Thymus (tissue), 11 donors: ENCODE data around the gene DOCK4. TPM values are rescaled to one million over a fixed set of nuclear protein-coding genes. Genes with fewer than 3 reads are reported as not detected.

Experiments used
- DNase-seq, 9 donors: peaks; one replicate each; pipeline ENCODE4 v3.0.0-alpha.2; 2013; ENCODE audit warnings: low spot score in 9 of 9, low read depth in 6 of 9, missing footprints in 1 of 9
- H3K27ac ChIP-seq, 2 donors: one replicate each; pipeline ENCODE4 v1.5.1; 2013; ENCODE audit warnings: control low read depth in 1 of 2, low read depth in 1 of 2, low read length in 1 of 2, mild to moderate bottlenecking in 1 of 2, moderate library complexity in 1 of 2
- H3K27me3 ChIP-seq, 2 donors: one replicate each; pipeline ENCODE4 v1.5.1; 2013; ENCODE audit warnings: low read length in 1 of 2; ENCODE audit not compliant: control insufficient read depth in 2 of 2, insufficient read depth in 1 of 2
- H3K36me3 ChIP-seq, 2 donors: one replicate each; pipeline ENCODE4 v1.5.1; 2013; ENCODE audit warnings: low read length in 1 of 2, mild to moderate bottlenecking in 1 of 2, moderate library complexity in 1 of 2; ENCODE audit not compliant: control insufficient read depth in 2 of 2, insufficient read depth in 2 of 2
- H3K4me1 ChIP-seq, 2 donors: one replicate each; pipeline ENCODE4 v1.5.1; 2013; ENCODE audit warnings: low read length in 2 of 2; ENCODE audit not compliant: control insufficient read depth in 2 of 2, insufficient read depth in 2 of 2
- H3K4me3 ChIP-seq, 2 donors: one replicate each; pipeline ENCODE4 v1.5.1; 2013; ENCODE audit warnings: low read length in 2 of 2, control low read depth in 1 of 2, mild to moderate bottlenecking in 1 of 2
- H3K9me3 ChIP-seq, 2 donors: one replicate each; pipeline ENCODE4 v1.5.1; 2013; ENCODE audit warnings: low read length in 1 of 2, mild to moderate bottlenecking in 1 of 2; ENCODE audit not compliant: control insufficient read depth in 2 of 2, insufficient read depth in 1 of 2
- WGBS: extraction: QIAGEN DNeasy Blood & Tissue Kit; methylation state at CpG from one replicate; pipeline ENCODE4 v1.1.7; 2013; 5-methylcytosine and 5-hydroxymethylcytosine counted together
- polyA plus RNA-seq: library from polyadenylated mRNA; stranded (reverse); fragments of 200-250 nt; gene quantifications from one replicate; pipeline ENCODE4 v1.2.3, GENCODE V29; 2013
- total RNA-seq: library from RNA; stranded (reverse); fragments of 120-200 nt; gene quantifications from one replicate; pipeline ENCODE4 v1.2.4, GENCODE V29; 2013
- donor health status: healthy.

DOCK4 gene
- total and polyA plus RNA-seq, 2 donors = 3.5 to 4.7 TPM

DNA sequence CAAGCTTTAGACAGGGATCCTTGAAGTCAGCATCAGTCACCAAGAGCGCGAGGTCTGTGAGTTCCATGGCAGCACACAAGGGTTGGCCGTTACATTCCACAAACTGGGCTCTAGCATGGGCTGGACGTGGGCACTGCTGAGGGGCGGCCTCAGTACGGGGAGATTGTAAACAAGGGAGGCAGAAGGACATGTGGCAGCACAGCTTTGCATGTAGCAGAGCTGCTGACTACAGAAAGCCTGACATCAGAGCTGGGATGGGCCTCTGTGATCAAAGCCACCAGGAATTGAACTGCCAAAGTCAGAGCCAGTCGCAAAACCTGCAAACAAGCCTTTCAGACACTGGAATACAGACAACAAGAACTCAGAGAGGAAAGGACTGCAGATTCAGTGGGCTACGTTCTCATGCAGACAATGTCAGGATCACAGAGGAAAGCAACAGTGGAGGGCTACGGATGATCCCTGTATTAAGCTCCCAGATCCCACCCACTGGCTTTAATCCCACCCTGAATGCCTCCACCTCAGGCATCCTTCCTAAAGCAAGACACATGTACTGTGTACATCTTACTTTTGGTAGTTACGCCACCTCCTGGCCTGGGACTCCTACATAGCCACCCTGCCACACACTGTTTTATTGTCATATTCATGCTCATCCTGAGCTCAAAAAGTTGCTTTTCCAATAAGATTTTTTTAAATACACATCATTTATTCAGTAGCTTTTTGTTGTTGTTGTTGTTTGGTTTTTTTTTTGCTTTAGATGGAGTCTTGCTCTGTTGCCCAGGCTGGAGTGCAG lies 352.8 kb downstream of the DOCK4 start:
- Histone ChIP-seq H3K9me3 (no peaks in the 10 kb centered on the region), H3K4me1 (peaks cover 0 to 9% of the 10 kb centered on the region in 2 donors), H3K36me3 (no peaks in the 10 kb centered on the region), H3K4me3 (no peak overlapping the region), H3K27me3 (no peaks in the 10 kb centered on the region), H3K27ac (no peak overlapping the region)
- DNase-seq = no peak
- 95% methylated on average over 10 of the region's 10 CpGs for WGBS

DNA sequence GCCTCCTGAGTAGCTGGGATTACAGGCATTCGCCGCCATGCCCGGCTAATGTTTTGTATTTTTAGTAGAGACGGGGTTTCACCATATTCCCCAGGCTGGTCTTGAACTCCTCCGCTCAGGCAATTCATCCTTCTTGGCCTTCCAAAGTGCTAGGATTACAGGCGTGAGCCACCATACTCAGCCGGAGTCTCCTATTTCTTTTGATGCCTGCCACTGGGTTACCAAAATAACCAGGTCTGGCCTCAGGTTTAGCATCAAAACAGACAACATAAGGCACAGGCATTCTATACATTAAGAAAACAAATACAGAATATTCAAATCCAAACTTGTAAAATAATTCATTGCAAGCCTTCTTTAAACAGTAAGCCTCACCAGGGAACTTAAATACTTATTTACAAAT lies 354.1 kb downstream of the DOCK4 start:
- H3K4me3 ChIP-seq = no peak overlapping the region
- no peak for DNase-seq
- H3K27me3 ChIP-seq = no peaks in the 10 kb centered on the region
- H3K36me3 ChIP-seq = no peaks in the 10 kb centered on the region
- peaks cover 0 to 9% of the 10 kb centered on the region in 2 donors for H3K4me1 ChIP-seq
- no peaks in the 10 kb centered on the region for H3K9me3 ChIP-seq
- H3K27ac ChIP-seq = no peak overlapping the region
- 99% methylated on average over 7 of the region's 7 CpGs for WGBS

DNA sequence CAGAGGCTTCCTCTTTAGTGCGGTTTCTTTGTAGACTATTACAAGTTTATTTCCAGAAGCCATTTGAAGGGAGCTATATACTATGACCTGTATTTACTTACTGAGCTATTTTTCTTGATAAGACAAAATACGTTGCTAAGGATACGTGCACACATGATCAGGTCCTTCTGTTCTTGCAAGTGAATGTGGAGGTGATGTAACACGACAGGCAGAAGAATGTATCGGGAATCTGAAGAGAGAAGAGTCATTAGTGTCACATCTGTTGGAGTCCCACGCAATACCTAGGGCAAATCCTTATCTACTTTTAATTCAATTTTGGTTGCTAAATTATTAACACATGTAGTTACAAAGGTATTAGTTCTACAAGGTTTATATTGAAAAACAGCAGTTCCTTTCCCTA lies 359.3 kb downstream of the DOCK4 start:
- Histone ChIP-seq H3K9me3 (no peaks in the 10 kb centered on the region), H3K27me3 (no peaks in the 10 kb centered on the region), H3K27ac (no peak overlapping the region), H3K36me3 (no peaks in the 10 kb centered on the region), H3K4me1 (no peaks in the 10 kb centered on the region), H3K4me3 (no peak overlapping the region)
- no peak for DNase-seq
- 98% methylated on average over 6 of the region's 6 CpGs for WGBS

DNA sequence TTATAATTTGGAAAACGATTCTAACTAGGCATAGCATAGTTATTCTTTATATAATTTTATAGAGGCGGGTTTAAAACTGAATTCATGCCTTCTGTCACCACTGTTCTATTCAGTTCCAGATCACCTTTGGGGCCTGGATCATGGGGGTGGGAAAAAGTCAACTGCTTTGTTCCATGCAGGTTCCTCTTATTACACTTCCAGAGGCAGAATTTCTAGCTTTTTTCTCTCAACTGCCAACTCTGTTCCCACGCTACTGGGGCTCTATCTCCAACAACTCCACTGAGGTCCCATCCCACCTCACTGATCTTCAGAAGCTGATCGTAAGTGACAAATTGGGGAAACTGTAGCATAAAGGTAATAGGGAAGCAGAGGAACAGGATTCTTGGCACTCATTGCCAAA lies 360.3 kb downstream of the DOCK4 start:
- DNase-seq = no peak
- H3K27ac ChIP-seq = no peak overlapping the region
- H3K36me3 ChIP-seq = no peaks in the 10 kb centered on the region
- H3K27me3 ChIP-seq = no peaks in the 10 kb centered on the region
- H3K4me3 ChIP-seq = no peak overlapping the region
- 96% methylated on average over 4 of the region's 4 CpGs for WGBS
- no peaks in the 10 kb centered on the region for H3K4me1 ChIP-seq
- H3K9me3 ChIP-seq = no peaks in the 10 kb centered on the region

DNA sequence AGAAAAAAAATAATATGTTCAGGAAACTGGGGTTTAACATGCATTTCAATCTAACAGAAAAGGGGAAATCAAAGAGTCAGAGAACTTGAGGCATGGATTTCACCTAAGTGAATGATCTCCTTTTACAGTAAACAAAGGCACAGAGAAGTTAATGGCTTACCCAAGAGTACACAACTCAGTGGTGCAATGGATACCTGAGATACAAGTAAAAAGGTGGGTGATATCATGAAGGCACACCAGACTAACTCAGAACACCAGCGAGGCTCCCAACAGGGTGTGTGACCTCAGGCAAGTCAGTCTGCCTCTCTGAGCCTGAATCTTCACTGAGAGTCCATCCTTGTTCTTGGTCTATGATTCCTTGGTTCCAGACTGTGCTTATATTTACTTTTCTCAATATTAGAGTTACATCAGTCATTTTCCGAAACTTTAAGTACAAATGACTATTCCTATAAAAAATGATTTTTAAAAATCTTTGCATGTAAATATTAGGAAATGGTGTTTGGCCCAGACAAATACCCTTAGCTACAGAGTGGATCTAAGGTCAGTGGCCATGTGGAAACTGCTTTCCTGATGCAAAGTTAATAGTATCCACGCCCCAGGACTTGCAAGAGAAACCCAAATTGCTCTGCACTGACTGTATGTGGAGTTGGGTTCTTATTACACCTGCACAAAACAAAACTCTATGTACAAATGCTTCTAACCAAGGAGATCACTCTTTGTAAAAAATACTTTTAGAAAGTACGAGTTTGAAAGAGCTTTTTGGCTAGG lies 361.1 kb downstream of the DOCK4 start:
- 95% methylated on average over 4 of the region's 4 CpGs for WGBS
- Histone ChIP-seq H3K4me1 (no peaks in the 10 kb centered on the region), H3K27me3 (no peaks in the 10 kb centered on the region), H3K9me3 (no peaks in the 10 kb centered on the region), H3K27ac (no peak overlapping the region), H3K4me3 (no peak overlapping the region), H3K36me3 (no peaks in the 10 kb centered on the region)
- DNase-seq = no peak

DNA sequence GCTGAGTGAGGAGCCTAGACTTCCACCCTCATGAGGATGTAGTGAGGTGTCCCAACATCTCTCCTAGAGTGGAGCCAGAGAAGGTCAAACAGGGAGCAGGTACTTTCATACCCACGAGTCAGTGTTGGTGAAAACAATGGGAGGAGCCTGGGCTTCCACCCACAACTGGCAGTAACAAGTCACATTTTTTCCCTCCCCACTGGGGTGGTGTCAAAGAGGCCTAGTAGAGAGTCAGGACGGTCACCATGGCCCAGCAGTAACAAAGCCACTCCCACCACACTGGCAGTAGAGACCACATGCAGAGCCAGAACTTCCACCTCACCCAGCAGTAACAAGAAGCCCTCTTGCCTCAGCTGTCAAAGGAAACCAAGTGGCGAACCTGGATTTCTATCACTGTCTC lies 363.7 kb downstream of the DOCK4 start:
- Histone ChIP-seq H3K27me3 (no peaks in the 10 kb centered on the region), H3K4me3 (no peak overlapping the region), H3K9me3 (no peaks in the 10 kb centered on the region), H3K4me1 (no peaks in the 10 kb centered on the region), H3K27ac (no peak overlapping the region), H3K36me3 (no peaks in the 10 kb centered on the region)
- 81% methylated on average over 3 of the region's 3 CpGs for WGBS
- DNase-seq = no peak

DNA sequence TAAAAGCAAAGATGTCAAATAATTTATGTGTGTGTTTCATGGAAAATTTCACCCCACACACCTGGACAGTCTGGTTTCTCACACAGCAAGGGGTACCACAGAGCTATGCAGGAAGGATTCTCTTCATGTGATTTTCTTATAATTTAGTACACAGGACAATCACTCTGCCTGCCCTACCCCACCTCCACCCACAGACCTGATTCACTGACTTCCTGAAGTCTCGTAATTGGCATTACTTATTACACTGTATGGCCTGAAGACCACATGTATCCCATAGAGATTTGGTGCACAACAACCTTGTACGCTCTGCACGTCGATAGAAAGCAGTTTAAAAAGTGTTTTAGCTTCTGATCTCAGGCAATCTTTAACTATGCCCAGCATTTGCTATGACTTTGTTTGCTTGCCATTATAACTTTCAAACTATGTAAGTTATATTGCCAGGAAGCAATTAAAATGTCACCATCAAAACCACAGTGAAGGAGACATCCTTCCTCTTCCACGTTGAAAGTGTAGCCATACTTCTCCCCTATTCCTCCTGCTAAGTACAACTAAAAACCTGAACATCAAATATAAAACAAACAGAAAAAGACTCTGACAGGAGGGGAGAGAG lies 364.5 kb downstream of the DOCK4 start:
- H3K36me3 ChIP-seq = no peaks in the 10 kb centered on the region
- no peak overlapping the region for H3K27ac ChIP-seq
- no peak overlapping the region for H3K4me3 ChIP-seq
- 16% methylated on average over 5 of the region's 5 CpGs for WGBS
- H3K27me3 ChIP-seq = no peaks in the 10 kb centered on the region
- H3K9me3 ChIP-seq = no peaks in the 10 kb centered on the region
- no peak for DNase-seq
- no peaks in the 10 kb centered on the region for H3K4me1 ChIP-seq

DNA sequence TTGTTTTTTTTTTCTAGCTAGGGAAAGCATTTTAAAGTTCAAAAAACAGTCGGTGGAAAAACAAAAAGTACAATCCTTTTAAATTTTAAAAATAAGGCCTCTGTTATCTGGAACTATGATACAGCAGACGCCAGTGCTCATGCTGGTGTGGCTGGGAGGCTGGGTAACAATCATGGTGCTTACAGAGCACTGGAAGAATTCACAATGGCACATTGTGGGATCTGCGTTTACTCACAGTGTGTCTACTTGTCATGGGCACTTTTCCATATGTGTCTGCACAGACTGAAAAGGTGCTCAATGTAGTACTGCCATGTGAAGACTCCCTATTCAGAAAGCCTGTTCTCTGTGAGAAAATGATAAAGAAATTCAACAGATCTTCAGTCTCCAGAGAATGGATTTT lies 365.7 kb downstream of the DOCK4 start:
- no peaks in the 10 kb centered on the region for H3K9me3 ChIP-seq
- no peaks in the 10 kb centered on the region for H3K36me3 ChIP-seq
- H3K27me3 ChIP-seq = no peaks in the 10 kb centered on the region
- no peaks in the 10 kb centered on the region for H3K4me1 ChIP-seq
- no peak overlapping the region for H3K4me3 ChIP-seq
- no peak overlapping the region for H3K27ac ChIP-seq
- 94% methylated on average over 3 of the region's 3 CpGs for WGBS
- no peak for DNase-seq

DNA sequence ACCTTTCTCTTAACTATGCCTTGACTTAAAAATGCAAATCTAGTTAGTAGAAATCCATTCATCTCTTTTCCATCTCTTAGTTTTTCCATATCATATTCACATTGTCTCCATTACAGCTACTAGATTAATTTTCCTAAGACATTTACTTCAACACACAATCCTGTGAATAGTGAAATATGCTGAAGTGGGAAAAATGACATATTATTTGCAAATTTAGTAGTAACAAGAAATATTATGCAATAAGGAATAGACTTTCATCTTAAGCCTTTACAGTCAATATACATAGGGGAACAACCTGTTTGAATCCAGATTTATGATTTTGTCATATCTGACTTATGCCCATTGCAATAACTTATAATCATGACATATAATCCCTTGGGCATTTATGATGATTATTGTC lies 366.9 kb downstream of the DOCK4 start:
- no peak for DNase-seq
- no peaks in the 10 kb centered on the region for H3K9me3 ChIP-seq
- H3K36me3 ChIP-seq = no peaks in the 10 kb centered on the region
- H3K4me3 ChIP-seq = no peak overlapping the region
- no peaks in the 10 kb centered on the region for H3K27me3 ChIP-seq
- no peak overlapping the region for H3K27ac ChIP-seq
- H3K4me1 ChIP-seq = no peaks in the 10 kb centered on the region
